HCT116 (cell line): ENCODE data around the gene PTN. TPM values are rescaled to one million over a fixed set of nuclear protein-coding genes. Genes with fewer than 3 reads are reported as not detected.

ENCODE experiments used
- ATAC-seq: fragments of 200-7000 bp; cut with Tn5 transposase; 2 replicates; pipeline ENCODE4 v1.9.1; 2020; ENCODE audit warnings: mild to moderate bottlenecking, moderate library complexity
- BruUV-seq: library from RNA; stranded (reverse); fragments of 400-500 nt; replicated peaks from 2 replicates; lab custom pipeline; 2021; lab: Mats Ljungman, UMichigan
- CTCF ChIA-PET: fragments of 300-600 bp; sonication (Branson Sonifier 250); formaldehyde crosslinking; loops from one replicate; lab custom pipeline; 2021; ENCODE audit warnings: antibody characterized with exemption; lab: Charles Lee
- POLR2A ChIA-PET: fragments of 300-600, 350-600 bp; sonication (Branson Sonifier 250); formaldehyde crosslinking; loops from one replicate; lab custom pipeline; 2021; ENCODE audit warnings: antibody characterized with exemption; lab: Charles Lee
- RAD21 ChIA-PET, 2 experiments: fragments of 300-600 bp; sonication (Branson Sonifier 250); formaldehyde crosslinking; loops; one replicate each; lab custom pipeline; 2023; ENCODE audit warnings: low total read pairs in 2 of 2; ENCODE audit not compliant: uncharacterized antibody in 2 of 2, unreplicated experiment in 2 of 2, low non-redundant PET in 1 of 2; lab: Charles Lee
- DNase-seq: peaks from one replicate; pipeline ENCODE4 v3.0.0-alpha.2; 2010; ENCODE audit warnings: low read depth, low spot score
- H2AFZ ChIP-seq: fragments of 200-600 bp; shearing (Covaris generic), sonication (generic); 2 replicates; pipeline ENCODE4 v1.6.1; 2017; ENCODE audit warnings: low read depth, mixed run types, mixed read lengths, antibody characterized with exemption, low read length; ENCODE audit not compliant: poor library complexity, severe bottlenecking
- H3K27ac ChIP-seq: 2 replicates; pipeline ENCODE4 v1.5.1; 2012; ENCODE audit warnings: low read depth, low read length
- H3K27me3 ChIP-seq: fragments of 200-600 bp; sonication (generic); 2 replicates; pipeline ENCODE4 v1.6.1; 2016; ENCODE audit warnings: mixed run types, low read length, mixed read lengths; ENCODE audit not compliant: insufficient read depth
- H3K36me3 ChIP-seq, 2 experiments: fragments of 200-500 bp in 1 of 2; fragments of 200-600 bp in 1 of 2; sonication (Bioruptor generic) in 1 of 2; sonication (generic) in 1 of 2; 2 replicates each; pipeline versions ENCODE4 v1.5.1 to v1.6.1; 2014 to 2016; ENCODE audit warnings: low read length in 2 of 2, inconsistent platforms in 1 of 2, mixed read lengths in 1 of 2, mixed run types in 1 of 2; ENCODE audit not compliant: insufficient read depth in 2 of 2, control insufficient read depth in 1 of 2
- H3K4me1 ChIP-seq, 2 experiments: fragments of 200-600 bp in 1 of 2; sonication (generic) in 1 of 2; 2 replicates each; pipeline versions ENCODE4 v1.5.1 to v1.6.1; 2012 to 2017; ENCODE audit warnings: low read length in 2 of 2, inconsistent platforms in 1 of 2, mild to moderate bottlenecking in 1 of 2, mixed read lengths in 1 of 2, mixed run types in 1 of 2, moderate library complexity in 1 of 2; ENCODE audit not compliant: insufficient read depth in 2 of 2, control insufficient read depth in 1 of 2
- H3K4me2 ChIP-seq: fragments of 200-600 bp; sonication (generic); 2 replicates; pipeline ENCODE4 v1.6.1; 2017; ENCODE audit warnings: mixed run types, low read length, mixed read lengths
- H3K4me3 ChIP-seq, 2 experiments: fragments of 200-600 bp in 1 of 2; sonication (generic) in 1 of 2; replicated peaks in 1 of 2; 2 replicates each; pipeline ENCODE4 v1.5.1; 2011 to 2016; ENCODE audit warnings: low read length in 2 of 2, control low read depth in 1 of 2, low read depth in 1 of 2, mild to moderate bottlenecking in 1 of 2, mixed read lengths in 1 of 2, mixed run types in 1 of 2
- H3K79me2 ChIP-seq: fragments of 200-600 bp; sonication (generic); 2 replicates; pipeline ENCODE4 v1.6.1; 2017; ENCODE audit warnings: mild to moderate bottlenecking, mixed run types, low read length, moderate library complexity, mixed read lengths; ENCODE audit not compliant: insufficient read depth
- H3K9ac ChIP-seq: fragments of 200-600 bp; sonication (generic); 2 replicates; pipeline ENCODE4 v1.6.1; 2016; ENCODE audit warnings: low read length, mixed read lengths
- H3K9me2 ChIP-seq: fragments of 200-600 bp; sonication (generic), shearing (Covaris generic); 2 replicates; pipeline ENCODE4 v1.6.1; 2017; ENCODE audit warnings: mixed run types, mild to moderate bottlenecking, moderate library complexity; ENCODE audit not compliant: insufficient read depth
- H3K9me3 ChIP-seq, 2 experiments: fragments of 200-500 bp in 1 of 2; fragments of 200-600 bp in 1 of 2; sonication (Bioruptor generic) in 1 of 2; sonication (generic) in 1 of 2; 2 replicates each; pipeline ENCODE4 v1.6.1; 2014 to 2017; ENCODE audit warnings: low read length in 2 of 2, mixed read lengths in 2 of 2, inconsistent platforms in 1 of 2, low read depth in 1 of 2, mild to moderate bottlenecking in 1 of 2, mixed run types in 1 of 2, moderate library complexity in 1 of 2; ENCODE audit not compliant: control insufficient read depth in 1 of 2, insufficient read depth in 1 of 2
- H4K20me1 ChIP-seq: fragments of 200-600 bp; sonication (generic), shearing (Covaris generic); 2 replicates; pipeline ENCODE4 v1.6.1; 2017; ENCODE audit warnings: mixed run types, mild to moderate bottlenecking, moderate library complexity; ENCODE audit not compliant: insufficient read depth
- CBX3 ChIP-seq: IDR thresholded peaks from 2 replicates; pipeline ENCODE4 v1.6.1; 2012; ENCODE audit warnings: low read depth
- CEBPB ChIP-seq: IDR thresholded peaks from 2 replicates; pipeline ENCODE4 v1.6.1; 2012; ENCODE audit warnings: low read depth
- CTCF ChIP-seq, 3 experiments: fragments of 200-600 bp in 1 of 3; sonication (generic) in 1 of 3; IDR thresholded peaks in 2 of 3; conservative IDR thresholded peaks in 1 of 3; 2 replicates each; pipeline ENCODE4 v1.5.1; 2012 to 2017; ENCODE audit warnings: low read depth in 2 of 3, low read length in 2 of 3, antibody characterized with exemption in 1 of 3, borderline replicate concordance in 1 of 3, control low read depth in 1 of 3, mild to moderate bottlenecking in 1 of 3, mixed read lengths in 1 of 3, mixed run types in 1 of 3, moderate library complexity in 1 of 3; ENCODE audit not compliant: insufficient read depth in 1 of 3
- EGR1 ChIP-seq: IDR thresholded peaks from 2 replicates; pipeline ENCODE4 v1.6.1; 2012; ENCODE audit warnings: low read depth
- EZH2phosphoT487 ChIP-seq: fragments of 200-600 bp; IDR thresholded peaks from 2 replicates; pipeline ENCODE4 v1.6.1; 2018; ENCODE audit warnings: antibody characterized with exemption, borderline replicate concordance
- JUND ChIP-seq: IDR thresholded peaks from 2 replicates; pipeline ENCODE4 v1.6.1; 2012
- POLR2AphosphoS5 ChIP-seq: IDR thresholded peaks from 2 replicates; pipeline ENCODE4 v1.6.1; 2011; ENCODE audit warnings: mild to moderate bottlenecking, low read depth, low read length, moderate library complexity
- RAD21 ChIP-seq: IDR thresholded peaks from 2 replicates; pipeline ENCODE4 v1.6.1; 2012; ENCODE audit warnings: low read depth, mild to moderate bottlenecking
- SP1 ChIP-seq: IDR thresholded peaks from 2 replicates; pipeline ENCODE4 v1.6.1; 2012; ENCODE audit warnings: low read depth
- SRF ChIP-seq: IDR thresholded peaks from 2 replicates; pipeline ENCODE4 v1.6.1; 2012; ENCODE audit warnings: low read depth
- TCF7L2 ChIP-seq: IDR thresholded peaks from 2 replicates; pipeline ENCODE4 v1.7.0; 2011; ENCODE audit warnings: borderline replicate concordance, inconsistent platforms; ENCODE audit not compliant: insufficient read depth, insufficient read length; ENCODE audit errors: extremely low read depth
- YY1 ChIP-seq: IDR thresholded peaks from 2 replicates; pipeline ENCODE4 v1.6.1; 2011; ENCODE audit warnings: low read length, low read depth, moderate library complexity, mild to moderate bottlenecking; ENCODE audit not compliant: insufficient replicate concordance; ENCODE audit errors: extremely low read depth
- ZBTB33 ChIP-seq: IDR thresholded peaks from 2 replicates; pipeline ENCODE4 v1.6.1; 2011; ENCODE audit warnings: mild to moderate bottlenecking, low read length, moderate library complexity; ENCODE audit not compliant: insufficient replicate concordance; ENCODE audit errors: extremely low read depth
- ZFX ChIP-seq: fragments of 450-650 bp; IDR thresholded peaks from 2 replicates; pipeline ENCODE4 v1.6.1; 2017
- ZNF274 ChIP-seq: fragments of 200-500 bp; sonication (Bioruptor generic); IDR thresholded peaks from 2 replicates; pipeline ENCODE4 v1.6.1; 2014; ENCODE audit warnings: mild to moderate bottlenecking, low read depth, low read length, inconsistent platforms
- intact Hi-C: fragments of 100-400 bp; cut with micrococcal nuclease; formaldehyde crosslinking; loops from 2 replicates; pipeline ENCODE4 v1.10.0; 2022
- total RNA-seq: library from RNA; stranded (reverse); gene quantifications from one replicate; pipeline ENCODE4 v1.2.1, GENCODE V29; 2021; ENCODE audit not compliant: unreplicated experiment

PTN gene
- total RNA-seq, 1 experiment from 2014 or later: not detected

GRCh38 chr7:137295739-137296324 lies 47.7 kb downstream of the PTN start:
- Histone ChIP-seq H2AFZ (no peak overlapping the region), H3K9ac (no peak overlapping the region), H3K4me1 (no peaks in the 10 kb centered on the region), H3K4me3 (no peak overlapping the region), H4K20me1 (no peaks in the 10 kb centered on the region), H3K79me2 (no peaks in the 10 kb centered on the region), H3K36me3 (no peaks in the 10 kb centered on the region), H3K27me3 (no peaks in the 10 kb centered on the region), H3K9me2 (no peaks in the 10 kb centered on the region), H3K4me2 (no peak overlapping the region), H3K9me3 (peaks cover 11% of the 10 kb centered on the region in 2 experiments; a peak in 2 of 4 replicates), H3K27ac (no peak overlapping the region)
- TF ChIP-seq ZBTB33: no peak
- no peak for TF ChIP-seq SRF
- no peak for TF ChIP-seq CEBPB
- TF ChIP-seq TCF7L2: no peak
- TF ChIP-seq EGR1: no peak
- no peak for TF ChIP-seq CTCF (IDR thresholded peaks at IDR 0.05 in 2 of 3, conservative IDR thresholded peaks at IDR 0.05 in 1 of 3; ENCODE audit: borderline replicate concordance in 1 of 3, insufficient read depth in 1 of 3, low read depth in 2 of 3, low read length in 2 of 3)
- TF ChIP-seq RAD21: no peak
- TF ChIP-seq YY1: no peak
- no peak for TF ChIP-seq CBX3
- TF ChIP-seq POLR2AphosphoS5: no peak
- no peak for TF ChIP-seq SP1
- TF ChIP-seq EZH2phosphoT487: no peak
- no peak for TF ChIP-seq ZNF274
- TF ChIP-seq ZFX: no peak
- no peak for TF ChIP-seq JUND
- ChIA-PET POLR2A (no interaction called here), RAD21 (no interaction called here), CTCF (no interaction called here)
- no TSS peak for BruUV-seq
- intact Hi-C loops: no loop called here
- no peak for ATAC-seq
- DNase-seq: no peak
